HEK293T (cell line): ENCODE data around the gene SP1.

Experiments
- CTCF ChIA-PET: fragments of 350-600 bp; formaldehyde crosslinking; extraction: SDS; loops from one replicate; lab custom pipeline; 2021; ENCODE audit warnings: antibody characterized with exemption, inconsistent platforms; lab: Yijun Ruan, JAX
- POLR2A ChIA-PET: fragments of 350-600 bp; formaldehyde crosslinking; extraction: SDS; loops from one replicate; lab custom pipeline; 2020; ENCODE audit warnings: antibody characterized with exemption, inconsistent platforms; lab: Yijun Ruan, JAX
- DNase-seq: peaks from one replicate; pipeline ENCODE4 v3.0.0; 2012; ENCODE audit warnings: mixed read lengths; ENCODE audit errors: extremely low spot score
- ARNT ChIP-seq: fragments of 450-650 bp; IDR thresholded peaks from 2 replicates; pipeline ENCODE4 v1.6.1; 2017; ENCODE audit warnings: mild to moderate bottlenecking
- BHLHE40 ChIP-seq: fragments of 450-650 bp; IDR thresholded peaks from 2 replicates; pipeline ENCODE4 v1.6.1; 2016; ENCODE audit warnings: mild to moderate bottlenecking, moderate library complexity, borderline replicate concordance
- CTBP1 ChIP-seq: fragments of 450-650 bp; IDR thresholded peaks from 2 replicates; pipeline ENCODE4 v1.6.1; 2016; ENCODE audit warnings: borderline replicate concordance
- ELF4 ChIP-seq: fragments of 450-650 bp; IDR thresholded peaks from 2 replicates; pipeline ENCODE4 v1.6.1; 2017; ENCODE audit warnings: antibody characterized with exemption
- FOXA1 ChIP-seq: fragments of 450-650 bp; IDR thresholded peaks from 2 replicates; pipeline ENCODE4 v1.6.1; 2016; ENCODE audit warnings: mild to moderate bottlenecking
- FOXK2 ChIP-seq: fragments of 450-650 bp; IDR thresholded peaks from 2 replicates; pipeline ENCODE4 v1.6.1; 2016; ENCODE audit warnings: mild to moderate bottlenecking
- FOXM1 ChIP-seq: fragments of 450-650 bp; IDR thresholded peaks from 2 replicates; pipeline ENCODE4 v1.6.1; 2017; ENCODE audit warnings: mild to moderate bottlenecking, borderline replicate concordance
- HDGF ChIP-seq: fragments of 450-650 bp; IDR thresholded peaks from 2 replicates; pipeline ENCODE4 v1.6.1; 2017; ENCODE audit warnings: antibody characterized with exemption, borderline replicate concordance
- L3MBTL2 ChIP-seq: fragments of 450-650 bp; conservative IDR thresholded peaks from 2 replicates; pipeline ENCODE4 v1.6.1; 2016; ENCODE audit warnings: mild to moderate bottlenecking
- LEF1 ChIP-seq: fragments of 450-650 bp; IDR thresholded peaks from 2 replicates; pipeline ENCODE4 v1.6.1; 2017; ENCODE audit warnings: mild to moderate bottlenecking, borderline replicate concordance
- NFRKB ChIP-seq: fragments of 450-650 bp; IDR thresholded peaks from 2 replicates; pipeline ENCODE4 v1.6.1; 2016; ENCODE audit warnings: mild to moderate bottlenecking, moderate library complexity
- PKNOX1 ChIP-seq: fragments of 450-650 bp; IDR thresholded peaks from 2 replicates; pipeline ENCODE4 v1.6.1; 2016
- SP1 ChIP-seq: fragments of 450-650 bp; IDR thresholded peaks from 2 replicates; pipeline ENCODE4 v1.6.1; 2017
- SUZ12 ChIP-seq: fragments of 450-650 bp; IDR thresholded peaks from 2 replicates; pipeline ENCODE4 v1.6.1; 2016; ENCODE audit warnings: mild to moderate bottlenecking
- TARDBP ChIP-seq: fragments of 450-650 bp; IDR thresholded peaks from 2 replicates; pipeline ENCODE4 v1.6.1; 2016
- ZNF384 ChIP-seq: fragments of 450-650 bp; IDR thresholded peaks from 2 replicates; pipeline ENCODE4 v1.6.1; 2016

Gene SP1

GRCh38 chr12:53461591-53461990 lies 81.6 kb downstream of the SP1 start:
- POLR2A ChIA-PET = interaction anchor here (1.0 kb wide), 1 partner anchor 39 kb away, joined by 4 read pairs; the partner anchor contains the start of gene TARBP2
- CTCF ChIA-PET = no interaction called here
- TF ChIP-seq FOXM1 (no peak), NFRKB (no peak), SP1 (no peak), TARDBP (no peak), SUZ12 (no peak), ELF4 (no peak), L3MBTL2 (no peak), BHLHE40 (no peak), LEF1 (no peak), HDGF (no peak), FOXK2 (no peak)
- no peak for DNase-seq

DNA sequence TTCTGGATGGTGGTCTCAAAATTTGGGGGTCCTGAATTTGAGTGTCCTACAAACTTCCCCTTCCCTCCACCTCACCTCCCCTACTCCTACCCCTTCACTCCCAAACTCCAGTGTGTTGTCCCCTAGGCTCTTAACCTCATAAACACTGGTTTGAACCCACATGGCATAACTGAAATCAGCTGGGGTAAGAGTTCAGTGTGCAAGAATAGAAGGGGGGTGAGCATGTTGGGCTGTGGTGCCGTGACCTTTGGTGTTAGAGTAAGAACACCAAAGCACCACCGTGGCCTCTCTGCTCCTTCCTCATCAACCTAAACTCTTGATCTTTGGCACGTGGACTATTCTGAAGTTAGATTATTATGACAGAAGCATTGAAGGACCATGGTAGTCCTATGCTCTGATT lies 83.0 kb downstream of the SP1 start:
- DNase-seq = no peak
- POLR2A ChIA-PET = no interaction called here
- CTCF ChIA-PET = no interaction called here
- TF ChIP-seq ELF4 (no peak), FOXM1 (no peak), CTBP1 (no peak), ZNF384 (no peak), FOXK2 (no peak), TARDBP (no peak), SP1 (no peak), PKNOX1 (no peak), LEF1 (no peak), ARNT (no peak), BHLHE40 (no peak), SUZ12 (no peak), HDGF (no peak), FOXA1 (no peak), NFRKB (no peak), L3MBTL2 (no peak)

GRCh38 chr12:53463802-53464560 lies 84.0 kb downstream of the SP1 start:
- DNase-seq = no peak
- no peak for TF ChIP-seq SUZ12
- no peak for TF ChIP-seq ZNF384
- TF ChIP-seq SP1 = no peak
- POLR2A ChIA-PET = interaction anchor here (0.8 to 1.6 kb wide), 2 partner anchors 9 kb away, joined by 3 to 5 read pairs; no protein-coding TSS in a partner anchor
- CTCF ChIA-PET = no interaction called here

GRCh38 chr12:53464685-53465418 lies 84.9 kb downstream of the SP1 start:
- CTCF ChIA-PET = no interaction called here
- no peak for DNase-seq
- POLR2A ChIA-PET = interaction anchor here (0.8 to 1.6 kb wide), 2 partner anchors 8 to 10 kb away, joined by 3 to 5 read pairs; no protein-coding TSS in a partner anchor
- no peak for TF ChIP-seq SUZ12
- TF ChIP-seq FOXA1 = no peak
- no peak for TF ChIP-seq ELF4
- no peak for TF ChIP-seq L3MBTL2

- ChIA-PET POLR2A (interaction anchor here (1.6 kb wide), 1 partner anchor 11 kb away, joined by 5 read pairs; no protein-coding TSS in a partner anchor), CTCF (no interaction called here)
- TF ChIP-seq HDGF = no peak
- no peak for TF ChIP-seq TARDBP
- DNase-seq = no peak
Observed at GRCh38 chr12:53465679-53466078, 85.7 kb downstream of the SP1 start.
